Measurements from ENCODE around the gene RPS23.
A peak's percentile ranks its signal among the peaks of the same experiment; 100 is the strongest.
"Not testable (repeated sequence)": the region's sequence is repeated elsewhere in the genome, so short reads cannot be mapped to it uniquely, and the experiment has no call there.

RPS23 gene

GRCh38 chr5:82276800-82277612 lies 1.1 kb downstream of the RPS23 start:
- Histone ChIP-seq H3K27ac (peak overlapping the region; percentile 94), H3K27me3 (replicated peaks) (no peaks in the 10 kb centered on the region), H3K4me3 (ENCODE audit: low read depth, low read length) (peak overlapping the region; percentile 98), H3K36me3 (replicated peaks) (peaks cover 31% of the 10 kb centered on the region)
- in situ Hi-C loops (cut with HindIII; ENCODE audit: low pct_ligation_motif_present, low sequenced_read_pairs), result no loop called here
- DNase-seq, result no peak
- TF ChIP-seq CTCF (IDR thresholded peaks at IDR 0.05; ENCODE audit: low read depth, low read length, missing control alignments), result no peak

- Histone ChIP-seq H3K27ac (no peak overlapping the region), H3K4me3 (ENCODE audit: low read depth, low read length) (no peak overlapping the region), H3K36me3 (replicated peaks) (peaks cover 31% of the 10 kb centered on the region), H3K27me3 (replicated peaks) (no peaks in the 10 kb centered on the region)
- TF ChIP-seq CTCF (IDR thresholded peaks at IDR 0.05; ENCODE audit: low read depth, low read length, missing control alignments), result no peak
- no peak for DNase-seq
- in situ Hi-C loops (cut with HindIII; ENCODE audit: low pct_ligation_motif_present, low sequenced_read_pairs), result no loop called here
These were observed 2.9 kb downstream of the RPS23 start for GRCh38 chr5:82275216-82275664.

- Histone ChIP-seq H3K36me3 (replicated peaks) (peaks cover 31% of the 10 kb centered on the region), H3K4me3 (ENCODE audit: low read depth, low read length) (no peak overlapping the region), H3K27ac (no peak overlapping the region), H3K27me3 (replicated peaks) (no peaks in the 10 kb centered on the region)
- DNase-seq, result no peak
- in situ Hi-C loops (cut with HindIII; ENCODE audit: low pct_ligation_motif_present, low sequenced_read_pairs), result no loop called here
- no peak for TF ChIP-seq CTCF (IDR thresholded peaks at IDR 0.05; ENCODE audit: low read depth, low read length, missing control alignments)
These were observed 3.6 kb downstream of the RPS23 start for GRCh38 chr5:82274343-82275211.

- not testable (repeated sequence) for H3K27ac ChIP-seq
These were observed 4.7 kb downstream of the RPS23 start for GRCh38 chr5:82273426-82273825.

GRCh38 chr5:82272571-82273356 lies 5.4 kb downstream of the RPS23 start:
- peaks cover 30% of the 10 kb centered on the region for H3K36me3 ChIP-seq (replicated peaks)
- H3K27ac ChIP-seq; H3K27me3 ChIP-seq (replicated peaks); H3K4me3 ChIP-seq (ENCODE audit: low read depth, low read length); in situ Hi-C loops (cut with HindIII; ENCODE audit: low pct_ligation_motif_present, low sequenced_read_pairs); DNase-seq: not testable (repeated sequence)

More at GRCh38 chr5:82273426-82273825, 4.7 kb downstream of the RPS23 start:
- DNase-seq; H3K27me3 ChIP-seq (replicated peaks); in situ Hi-C loops (cut with HindIII; ENCODE audit: low pct_ligation_motif_present, low sequenced_read_pairs); H3K4me3 ChIP-seq (ENCODE audit: low read depth, low read length): not testable (repeated sequence)
- H3K36me3 ChIP-seq (replicated peaks), result peaks cover 31% of the 10 kb centered on the region

- H3K27ac ChIP-seq; in situ Hi-C loops (cut with HindIII; ENCODE audit: low pct_ligation_motif_present, low sequenced_read_pairs): not testable (repeated sequence)
These were observed 8.8 kb downstream of the RPS23 start for GRCh38 chr5:82269363-82269762.

GRCh38 chr5:82267297-82267933 lies 10.7 kb downstream of the RPS23 start:
- in situ Hi-C loops (cut with HindIII; ENCODE audit: low pct_ligation_motif_present, low sequenced_read_pairs); H3K4me3 ChIP-seq (ENCODE audit: low read depth, low read length); DNase-seq; H3K27ac ChIP-seq; H3K27me3 ChIP-seq (replicated peaks); H3K36me3 ChIP-seq (replicated peaks): not testable (repeated sequence)

More at GRCh38 chr5:82269363-82269762, 8.8 kb downstream of the RPS23 start:
- not testable (repeated sequence) for H3K36me3 ChIP-seq (replicated peaks); H3K4me3 ChIP-seq (ENCODE audit: low read depth, low read length); DNase-seq; H3K27me3 ChIP-seq (replicated peaks)

All from brain microvascular endothelial cell (primary cell).